Raji (cell line): ENCODE data around the gene MTNR1B.

ENCODE experiments used
- POLR2A ChIP-seq: IDR thresholded peaks from 2 replicates; pipeline ENCODE4 v1.6.1; 2011; ENCODE audit warnings: low read depth, low read length, control low read depth; ENCODE audit not compliant: insufficient read depth

MTNR1B gene

DNA sequence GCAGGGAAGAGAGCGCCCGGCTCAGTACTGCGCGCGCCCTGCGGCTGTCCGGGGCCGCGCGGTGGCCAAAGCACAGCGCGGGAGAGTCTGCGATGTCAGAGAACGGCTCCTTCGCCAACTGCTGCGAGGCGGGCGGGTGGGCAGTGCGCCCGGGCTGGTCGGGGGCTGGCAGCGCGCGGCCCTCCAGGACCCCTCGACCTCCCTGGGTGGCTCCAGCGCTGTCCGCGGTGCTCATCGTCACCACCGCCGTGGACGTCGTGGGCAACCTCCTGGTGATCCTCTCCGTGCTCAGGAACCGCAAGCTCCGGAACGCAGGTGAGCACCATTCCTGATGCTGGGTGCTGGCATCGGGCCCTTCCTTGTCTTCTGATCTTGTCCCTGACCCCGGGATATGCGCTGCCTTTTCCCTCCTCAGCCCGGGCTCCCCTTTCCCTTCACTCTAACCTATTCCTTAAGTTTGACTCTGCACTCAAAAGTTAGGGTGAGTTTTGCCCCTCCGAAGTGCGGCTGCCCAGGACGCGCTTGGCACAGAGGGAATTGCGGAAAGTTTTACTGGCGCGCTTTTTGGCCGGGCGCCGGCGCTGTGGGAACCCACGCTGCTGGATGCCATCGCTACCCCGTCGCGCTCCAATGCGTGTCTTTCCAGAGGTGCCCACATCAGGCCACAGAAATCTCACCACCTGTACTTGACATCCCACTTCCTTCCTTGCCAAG, at the start of gene MTNR1B:
MTNR1B (plus strand) TSS at position 18 of the 714 bp plus-strand sequence; CDS start at position 93, 75 bp downstream.
- TF ChIP-seq POLR2A = no peak

DNA sequence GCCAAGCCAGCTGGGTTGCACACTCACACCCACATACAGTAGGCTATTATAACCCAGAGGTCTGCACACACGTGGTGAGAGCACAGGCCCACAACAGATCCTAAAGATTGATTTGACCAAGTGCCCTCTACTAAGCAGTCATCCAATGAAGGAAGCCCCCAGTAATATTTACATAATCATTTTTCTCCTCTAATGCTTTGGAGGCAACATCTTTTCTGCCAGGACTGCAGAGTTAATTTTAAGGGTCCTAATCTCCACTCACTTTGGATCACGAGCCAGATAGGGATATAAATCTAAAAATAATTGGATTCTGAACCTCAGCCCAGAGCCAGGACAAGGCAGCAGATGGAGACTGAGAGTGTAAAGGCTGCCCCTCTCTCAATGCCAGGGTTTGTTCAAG, 49.1 kb upstream of the MTNR1B start:
- TF ChIP-seq POLR2A = no peak

- no peak for TF ChIP-seq POLR2A
These were observed 46.7 kb upstream of the MTNR1B start for GRCh38 chr11:92922731-92923130.

DNA sequence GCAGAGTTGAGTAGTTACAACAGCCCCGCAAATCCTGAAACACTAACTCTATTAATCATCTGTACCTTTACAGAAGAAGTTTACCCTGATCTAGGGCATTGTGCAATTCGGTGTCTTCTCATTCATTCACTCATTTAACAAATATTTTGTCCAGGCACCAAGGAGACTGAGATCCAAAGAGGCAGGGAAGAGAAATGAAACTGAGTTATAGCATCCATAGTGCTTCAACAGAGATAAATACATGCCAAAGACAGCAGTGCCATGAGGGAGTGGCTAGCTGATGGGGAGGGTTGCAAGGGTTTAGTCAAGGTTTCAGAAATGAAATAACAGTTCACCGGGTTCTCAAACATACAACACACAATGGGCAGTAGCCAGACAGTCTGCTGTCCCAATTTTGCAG, 40.2 kb upstream of the MTNR1B start:
- TF ChIP-seq POLR2A = no peak

- TF ChIP-seq POLR2A = no peak
These were observed 39.8 kb upstream of the MTNR1B start for GRCh38 chr11:92929653-92930052.

- TF ChIP-seq POLR2A = no peak
These were observed 37.6 kb upstream of the MTNR1B start for GRCh38 chr11:92931746-92932422.

GRCh38 chr11:92939305-92939704, 30.1 kb upstream of the MTNR1B start:
- no peak for TF ChIP-seq POLR2A

- TF ChIP-seq POLR2A = no peak
These were observed 27.5 kb upstream of the MTNR1B start for GRCh38 chr11:92941676-92942571.

- no peak for TF ChIP-seq POLR2A
These were observed 22.7 kb upstream of the MTNR1B start for GRCh38 chr11:92946707-92947106.

GRCh38 chr11:92948116-92948515, 21.3 kb upstream of the MTNR1B start:
- TF ChIP-seq POLR2A = no peak

DNA sequence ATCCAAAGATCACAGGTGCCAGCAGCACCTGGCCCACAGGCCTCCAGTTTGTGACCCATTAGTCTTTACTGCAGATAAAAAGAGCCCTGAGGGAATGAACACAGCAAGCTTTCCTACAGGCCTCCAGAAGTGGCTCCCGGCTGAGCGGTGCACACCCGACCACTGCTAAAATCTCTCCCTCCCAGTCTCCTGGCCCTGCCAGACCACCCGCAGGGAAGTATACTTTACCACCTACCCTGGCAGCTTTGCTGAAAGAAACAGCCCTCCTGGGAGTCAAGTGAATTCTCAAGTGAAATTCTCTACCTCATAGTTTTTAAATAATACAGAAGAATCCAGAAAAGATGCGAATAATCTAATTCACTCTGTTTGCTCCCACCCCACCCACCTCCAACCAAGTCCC, 15.4 kb upstream of the MTNR1B start:
- no peak for TF ChIP-seq POLR2A

- no peak for TF ChIP-seq POLR2A
These were observed 13.6 kb upstream of the MTNR1B start for GRCh38 chr11:92955860-92956259.

DNA sequence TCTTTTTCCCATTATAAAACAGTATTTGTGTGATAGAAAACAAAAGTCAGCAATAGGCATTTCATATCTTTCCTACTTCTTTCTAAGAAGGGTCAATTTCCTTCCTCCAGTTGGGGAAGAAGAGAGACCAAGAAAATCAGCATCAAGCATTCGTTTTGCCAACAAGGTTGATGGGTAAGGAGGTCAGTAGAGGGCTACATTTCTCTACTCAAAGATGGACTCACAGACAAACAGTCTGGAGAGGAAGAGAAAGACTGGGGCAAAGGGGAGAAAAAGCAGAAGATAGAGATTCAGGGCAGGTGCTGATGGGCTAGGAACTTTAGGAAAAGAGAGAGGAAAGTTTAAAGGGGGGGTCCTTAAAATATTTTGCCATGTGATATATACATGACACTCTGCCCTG, 8.6 kb upstream of the MTNR1B start:
- no peak for TF ChIP-seq POLR2A

GRCh38 chr11:92962446-92962845, 7.0 kb upstream of the MTNR1B start:
- no peak for TF ChIP-seq POLR2A

GRCh38 chr11:92964471-92964870, 5.0 kb upstream of the MTNR1B start:
- TF ChIP-seq POLR2A = no peak

- no peak for TF ChIP-seq POLR2A
These were observed 4.3 kb upstream of the MTNR1B start for GRCh38 chr11:92965196-92965595.

DNA sequence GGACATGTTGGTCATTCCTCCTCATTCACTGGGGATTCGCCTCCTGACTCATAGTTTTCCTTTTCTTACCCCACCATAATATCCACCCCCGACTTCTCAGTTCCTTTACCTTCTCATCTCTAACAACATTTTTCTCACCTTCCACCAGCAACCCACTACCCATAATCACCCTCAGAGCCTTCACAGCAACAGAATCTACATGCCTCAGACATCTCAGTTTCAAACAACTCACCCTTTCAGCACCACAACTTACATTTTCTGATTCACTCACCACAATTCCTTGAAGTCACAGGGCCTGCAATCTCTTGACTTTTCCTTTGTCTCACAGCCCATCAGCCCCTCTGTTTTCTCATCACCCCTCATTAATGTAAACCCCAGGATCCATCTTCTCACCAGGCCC, 2.3 kb upstream of the MTNR1B start:
- TF ChIP-seq POLR2A = no peak
